NCI-H187 treated with DMSO at 0.1 percent for 48 hours (cell line): ENCODE results near the gene MRPL30.
"Not testable (repeated sequence)": the region's sequence is repeated elsewhere in the genome, so short reads cannot be mapped to it uniquely, and the experiment has no call there.

Experiments
- DNase-seq: peaks from one replicate; lab custom pipeline; 2025; lab: John Stamatoyannopoulos, UW

Gene MRPL30

GRCh38 chr2:99184811-99185210 is 3.8 kb downstream of the MRPL30 start:
- DNase-seq: no peak

GRCh38 chr2:99187011-99187410 is 6.0 kb downstream of the MRPL30 start:
- DNase-seq: no peak

- DNase-seq: no peak
Measured at GRCh38 chr2:99188357-99188756, 7.4 kb downstream of the MRPL30 start.

- no peak for DNase-seq
Measured at GRCh38 chr2:99190548-99190947, 9.6 kb downstream of the MRPL30 start.

GRCh38 chr2:99192364-99192763 is 11.4 kb downstream of the MRPL30 start:
- DNase-seq: not testable (repeated sequence)

- DNase-seq: no peak
Measured at GRCh38 chr2:99198103-99198841, 17.3 kb downstream of the MRPL30 start.

GRCh38 chr2:99200076-99200800 is 19.3 kb downstream of the MRPL30 start:
- no peak for DNase-seq

GRCh38 chr2:99201959-99202678 is 21.1 kb downstream of the MRPL30 start:
- DNase-seq: no peak

- DNase-seq: no peak
Measured at GRCh38 chr2:99205491-99205890, 24.5 kb downstream of the MRPL30 start.

GRCh38 chr2:99216096-99216495 is 35.1 kb downstream of the MRPL30 start:
- no peak for DNase-seq

- no peak for DNase-seq
Measured at GRCh38 chr2:99217929-99218501, 37.0 kb downstream of the MRPL30 start.

- not testable (repeated sequence) for DNase-seq
Measured at GRCh38 chr2:99233177-99233576, 52.2 kb downstream of the MRPL30 start.

GRCh38 chr2:99238599-99238998 is 57.6 kb downstream of the MRPL30 start:
- DNase-seq: no peak

GRCh38 chr2:99240431-99240830 is 59.4 kb downstream of the MRPL30 start:
- DNase-seq: no peak

GRCh38 chr2:99242151-99242550 is 61.2 kb downstream of the MRPL30 start:
- no peak for DNase-seq
